GM10248 (cell line): ENCODE results near the gene SFT2D3.

ENCODE experiments used
- CTCF ChIA-PET: fragments of 300-600 bp; sonication (Branson Sonifier 250); formaldehyde crosslinking; extraction: SDS; loops from one replicate; lab custom pipeline; 2021; ENCODE audit warnings: antibody characterized with exemption; lab: Yijun Ruan, JAX
- POLR2A ChIA-PET: fragments of 350-650 bp; sonication (Branson Sonifier 250); formaldehyde crosslinking; extraction: SDS; loops from one replicate; lab custom pipeline; 2020; ENCODE audit warnings: antibody characterized with exemption; lab: Yijun Ruan, JAX
- DNase-seq: peaks from one replicate; pipeline ENCODE4 v3.0.0; 2012; ENCODE audit errors: extremely low spot score
- TF ChIP-seq, protein P1 (sequence below): IDR thresholded peaks from 2 replicates; pipeline ENCODE4 v1.5.1; 2012; ENCODE audit warnings: mild to moderate bottlenecking, low read depth; ENCODE audit errors: extremely low read depth, missing control alignments, control extremely low read depth

SFT2D3 gene

GRCh38 chr2:127676906-127677305 is 24.4 kb upstream of the SFT2D3 start:
- TF ChIP-seq, protein P1, sequence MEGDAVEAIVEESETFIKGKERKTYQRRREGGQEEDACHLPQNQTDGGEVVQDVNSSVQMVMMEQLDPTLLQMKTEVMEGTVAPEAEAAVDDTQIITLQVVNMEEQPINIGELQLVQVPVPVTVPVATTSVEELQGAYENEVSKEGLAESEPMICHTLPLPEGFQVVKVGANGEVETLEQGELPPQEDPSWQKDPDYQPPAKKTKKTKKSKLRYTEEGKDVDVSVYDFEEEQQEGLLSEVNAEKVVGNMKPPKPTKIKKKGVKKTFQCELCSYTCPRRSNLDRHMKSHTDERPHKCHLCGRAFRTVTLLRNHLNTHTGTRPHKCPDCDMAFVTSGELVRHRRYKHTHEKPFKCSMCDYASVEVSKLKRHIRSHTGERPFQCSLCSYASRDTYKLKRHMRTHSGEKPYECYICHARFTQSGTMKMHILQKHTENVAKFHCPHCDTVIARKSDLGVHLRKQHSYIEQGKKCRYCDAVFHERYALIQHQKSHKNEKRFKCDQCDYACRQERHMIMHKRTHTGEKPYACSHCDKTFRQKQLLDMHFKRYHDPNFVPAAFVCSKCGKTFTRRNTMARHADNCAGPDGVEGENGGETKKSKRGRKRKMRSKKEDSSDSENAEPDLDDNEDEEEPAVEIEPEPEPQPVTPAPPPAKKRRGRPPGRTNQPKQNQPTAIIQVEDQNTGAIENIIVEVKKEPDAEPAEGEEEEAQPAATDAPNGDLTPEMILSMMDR = no peak
- POLR2A ChIA-PET = no interaction called here
- DNase-seq = no peak
- CTCF ChIA-PET = interaction anchor here (1.3 to 2.2 kb wide), 3 partner anchors 27 to 85 kb away, joined by 3 to 9 read pairs (median 9); no protein-coding TSS in a partner anchor

GRCh38 chr2:127678531-127678930 is 22.8 kb upstream of the SFT2D3 start:
- ChIA-PET POLR2A (no interaction called here), CTCF (no interaction called here)
- TF ChIP-seq, protein P1 = no peak
- DNase-seq = no peak

DNA sequence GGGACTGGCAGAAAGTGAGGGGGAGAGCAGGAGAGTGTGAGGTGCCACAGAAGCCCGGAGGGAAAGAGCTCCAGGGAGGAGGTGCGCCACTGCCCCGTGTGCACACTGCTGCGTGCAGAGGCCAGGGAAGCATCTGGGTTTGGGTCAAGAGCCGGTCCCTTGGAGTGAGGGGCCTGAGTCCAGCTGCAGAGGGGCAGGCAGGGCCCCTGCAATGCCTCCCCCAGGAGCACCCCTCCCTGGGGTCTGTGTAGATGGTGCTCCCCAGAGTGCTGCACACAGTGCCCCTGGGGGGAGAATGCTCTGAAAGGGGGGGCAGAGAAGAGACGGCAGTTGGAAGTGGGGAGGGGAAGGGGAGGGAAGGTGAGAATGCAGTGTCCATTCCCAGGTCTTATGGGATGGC is 22.3 kb upstream of the SFT2D3 start:
- ChIA-PET CTCF (no interaction called here), POLR2A (no interaction called here)
- DNase-seq = no peak
- TF ChIP-seq, protein P1 = no peak

DNA sequence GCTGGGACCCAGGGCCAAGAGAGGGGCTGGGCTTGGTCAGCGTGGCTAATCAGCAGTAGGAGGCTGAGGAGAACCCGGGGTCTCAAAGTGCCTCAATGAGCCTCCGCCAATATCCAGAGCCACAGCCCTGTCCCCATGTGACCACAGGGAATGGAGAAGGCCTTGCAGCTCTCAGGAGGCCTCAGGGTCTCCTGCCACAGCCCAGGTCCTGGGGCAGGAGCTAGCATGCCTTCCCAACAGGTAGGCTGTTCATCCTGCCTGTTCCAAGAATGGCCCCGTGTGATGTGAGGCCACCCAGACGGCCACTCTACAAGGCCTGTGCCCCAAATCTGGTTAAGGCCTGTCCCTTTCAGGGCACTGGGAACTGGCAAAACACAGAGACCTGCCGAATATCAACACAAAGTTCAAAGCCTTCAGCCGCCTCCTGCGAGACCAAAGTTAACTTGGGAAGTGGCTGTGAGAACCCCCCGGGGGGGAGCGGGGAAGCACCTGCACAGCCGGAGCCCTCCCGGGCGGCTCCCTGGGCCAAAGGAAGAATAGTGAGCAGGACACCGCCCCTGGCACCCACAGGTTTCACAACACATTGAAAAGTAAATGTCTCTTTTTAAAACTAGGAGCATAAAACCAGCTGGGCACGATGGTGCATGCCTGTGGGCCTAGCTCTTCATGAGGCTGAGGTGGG is 21.5 kb upstream of the SFT2D3 start:
- ChIA-PET POLR2A (no interaction called here), CTCF (interaction anchor here (1.2 to 1.4 kb wide), 2 partner anchors 14 to 30 kb away, joined by 3 to 5 read pairs; no protein-coding TSS in a partner anchor)
- peak; percentile 20 for DNase-seq
- TF ChIP-seq, protein P1 = no peak

- TF ChIP-seq, protein P1 = no peak
- POLR2A ChIA-PET = no interaction called here
- no peak for DNase-seq
- CTCF ChIA-PET = interaction anchor here (1.2 to 1.4 kb wide), 2 partner anchors 13 to 31 kb away, joined by 3 to 5 read pairs; no protein-coding TSS in a partner anchor
These were observed 20.5 kb upstream of the SFT2D3 start for GRCh38 chr2:127680706-127681287.

- ChIA-PET CTCF (interaction anchor here (1.0 kb wide), 1 partner anchor 14 kb away, joined by 3 read pairs; no protein-coding TSS in a partner anchor), POLR2A (no interaction called here)
- TF ChIP-seq, protein P1 = no peak
- peak; percentile 16 for DNase-seq
These were observed 20.0 kb upstream of the SFT2D3 start for GRCh38 chr2:127681288-127681804.
